Colon (tissue), 2 donors: ENCODE measurements around the gene OR5A2.
"Not testable (repeated sequence)": the region's sequence is repeated elsewhere in the genome, so short reads cannot be mapped to it uniquely, and the experiment has no call there.

Experiments
- FAIRE-seq: peaks from 2 replicates; lab custom pipeline; 2012; peaks lifted over from hg19 to GRCh38; lab: Jason Lieb, UNC
- donor health status: control.
- donor health status: control.

Gene OR5A2

GRCh38 chr11:59426361-59427067, at the start of gene OR5A2:
Gene OR5A2, minus strand, starts transcription at chr11:59426413. Its CDS starts 3,460 bp downstream, at chr11:59422953.
- FAIRE-seq, result no peak

- no peak for FAIRE-seq
These were observed 49.0 kb upstream of the OR5A2 start for GRCh38 chr11:59475176-59475575.

- FAIRE-seq, result no peak
These were observed 46.8 kb upstream of the OR5A2 start, which contains the start of gene OR4D10 for GRCh38 chr11:59473015-59473414. Gene OR4D10, plus strand, starts transcription at chr11:59473315. Its CDS starts 4,115 bp downstream, at chr11:59477430.

GRCh38 chr11:59463190-59463641, 37.0 kb upstream of the OR5A2 start:
- FAIRE-seq, result no peak

- FAIRE-seq, result no peak
These were observed 33.7 kb upstream of the OR5A2 start for GRCh38 chr11:59459916-59460315.

GRCh38 chr11:59456661-59457060, 30.4 kb upstream of the OR5A2 start, which contains the start of gene OR4D6:
Gene OR4D6, plus strand, starts transcription at chr11:59456961. Its CDS starts 0 bp downstream, at chr11:59456961.
- no peak for FAIRE-seq

- no peak for FAIRE-seq
These were observed 22.3 kb upstream of the OR5A2 start for GRCh38 chr11:59448484-59448883.

- not testable (repeated sequence) for FAIRE-seq
These were observed 19.4 kb upstream of the OR5A2 start for GRCh38 chr11:59445624-59446023.

GRCh38 chr11:59437770-59438169, 11.6 kb upstream of the OR5A2 start:
- no peak for FAIRE-seq

- FAIRE-seq, result no peak
These were observed 10.0 kb upstream of the OR5A2 start, which contains the start of gene OR5A1 for GRCh38 chr11:59436169-59436568. Gene OR5A1, plus strand, starts transcription at chr11:59436469. Its CDS starts 6,700 bp downstream, at chr11:59443169.

- FAIRE-seq, result no peak
These were observed 3.8 kb upstream of the OR5A2 start for GRCh38 chr11:59429924-59430516.

- FAIRE-seq, result no peak
These were observed 812 bp upstream of the OR5A2 start for GRCh38 chr11:59427068-59427382.

GRCh38 chr11:59425131-59425530, 1.1 kb downstream of the OR5A2 start:
- no peak for FAIRE-seq

- FAIRE-seq, result no peak
These were observed 2.4 kb downstream of the OR5A2 start for GRCh38 chr11:59423835-59424234.

GRCh38 chr11:59418156-59418555, 8.1 kb downstream of the OR5A2 start:
- FAIRE-seq, result no peak

- no peak for FAIRE-seq
These were observed 9.2 kb downstream of the OR5A2 start for GRCh38 chr11:59417023-59417422.

GRCh38 chr11:59416613-59417012, 9.6 kb downstream of the OR5A2 start:
- no peak for FAIRE-seq

- FAIRE-seq, result no peak
These were observed 11.1 kb downstream of the OR5A2 start for GRCh38 chr11:59415111-59415510.

- FAIRE-seq, result no peak
These were observed 12.6 kb downstream of the OR5A2 start for GRCh38 chr11:59413646-59414045.

GRCh38 chr11:59403546-59403945, 22.7 kb downstream of the OR5A2 start:
- no peak for FAIRE-seq

GRCh38 chr11:59401262-59401552, 25.0 kb downstream of the OR5A2 start:
- no peak for FAIRE-seq

GRCh38 chr11:59400461-59401261, 25.6 kb downstream of the OR5A2 start:
- no peak for FAIRE-seq

GRCh38 chr11:59394186-59394585, 32.0 kb downstream of the OR5A2 start:
- no peak for FAIRE-seq
